HCT116 (cell line): ENCODE data around the gene FGD4.

Experiments used
- CTCF ChIP-seq, 3 experiments: fragments of 200-600 bp in 1 of 3; sonication (generic) in 1 of 3; IDR thresholded peaks in 2 of 3; conservative IDR thresholded peaks in 1 of 3; 2 replicates each; pipeline ENCODE4 v1.5.1; 2012 to 2017; ENCODE audit warnings: low read depth in 2 of 3, low read length in 2 of 3, antibody characterized with exemption in 1 of 3, borderline replicate concordance in 1 of 3, control low read depth in 1 of 3, mild to moderate bottlenecking in 1 of 3, mixed read lengths in 1 of 3, mixed run types in 1 of 3, moderate library complexity in 1 of 3; ENCODE audit not compliant: insufficient read depth in 1 of 3
- POLR2AphosphoS5 ChIP-seq: IDR thresholded peaks from 2 replicates; pipeline ENCODE4 v1.6.1; 2011; ENCODE audit warnings: mild to moderate bottlenecking, low read depth, low read length, moderate library complexity

GRCh38 chr12:32604565-32604964 is 205.2 kb downstream of the FGD4 start:
- no peak for TF ChIP-seq POLR2AphosphoS5
- no peak for TF ChIP-seq CTCF (IDR thresholded peaks at IDR 0.05 in 2 of 3, conservative IDR thresholded peaks at IDR 0.05 in 1 of 3; ENCODE audit: borderline replicate concordance in 1 of 3, insufficient read depth in 1 of 3, low read depth in 2 of 3, low read length in 2 of 3)
